Erythroblast (primary cell): ENCODE results near the gene SCFD2.

Source experiments
- GATA1 ChIP-seq: IDR thresholded peaks from 2 replicates; pipeline ENCODE4 v1.6.1; 2011; ENCODE audit warnings: low read depth, mild to moderate bottlenecking, control low read depth, low read length, moderate library complexity
- POLR2A ChIP-seq: IDR thresholded peaks from 2 replicates; pipeline ENCODE4 v1.6.1; 2011; ENCODE audit warnings: mild to moderate bottlenecking, low read length

DNA sequence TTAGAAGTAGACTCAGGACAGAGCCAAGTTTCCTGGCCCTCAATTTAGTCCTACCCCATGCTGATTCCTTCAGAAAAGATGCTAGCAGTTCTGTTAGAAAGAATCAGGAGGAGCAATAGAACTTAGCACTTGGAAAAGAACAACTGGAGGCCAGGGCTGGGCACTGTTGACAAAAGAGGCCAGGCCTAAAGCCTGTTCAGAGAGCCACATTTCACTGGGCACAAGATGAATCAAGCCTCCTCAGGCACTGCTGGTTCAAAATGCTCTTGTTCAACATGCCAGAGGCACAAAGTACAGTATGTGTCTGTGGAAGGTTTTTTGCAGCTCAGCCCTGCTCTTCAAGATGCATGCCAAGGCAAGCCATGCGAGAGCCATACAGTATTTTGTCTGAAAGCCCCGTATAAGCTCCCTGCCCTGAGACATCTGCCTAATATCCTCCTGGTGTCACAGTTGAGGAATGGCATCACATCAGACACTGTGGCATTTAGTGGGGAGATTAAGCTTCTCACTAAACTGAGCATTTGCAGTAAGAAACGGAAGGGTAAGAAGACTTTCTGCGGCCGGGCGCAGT, 450.0 kb downstream of the SCFD2 start:
- no peak for TF ChIP-seq POLR2A
- no peak for TF ChIP-seq GATA1
